A549 (cell line): ENCODE data around the gene PMPCA. TPM values are rescaled to one million over a fixed set of nuclear protein-coding genes. Genes with fewer than 3 reads are reported as not detected.
"Not testable (repeated sequence)": the region's sequence is repeated elsewhere in the genome, so short reads cannot be mapped to it uniquely, and the experiment has no call there.

Source experiments
- ATAC-seq, 2 experiments: fragments of 200-7000 bp in 1 of 2; fragments of >200 bp in 1 of 2; cut with Nextera tagmentation in 1 of 2; cut with Tn5 transposase in 1 of 2; 3 replicates each; pipeline versions ENCODE4 v1.8.0 to v1.9.1; 2018 to 2020; ENCODE audit warnings: mild to moderate bottlenecking in 1 of 2, moderate library complexity in 1 of 2
- CTCF ChIA-PET: fragments of 300-600 bp; sonication (Branson Sonifier 250); formaldehyde crosslinking; extraction: SDS; loops from one replicate; lab custom pipeline; 2021; ENCODE audit warnings: antibody characterized with exemption, inconsistent platforms; lab: Yijun Ruan, JAX
- POLR2A ChIA-PET: fragments of 350-600 bp; formaldehyde crosslinking; extraction: SDS; loops from one replicate; lab custom pipeline; 2021; ENCODE audit warnings: antibody characterized with exemption, inconsistent platforms; lab: Yijun Ruan, JAX
- DNase-seq, 2 experiments: peaks; one replicate each; pipeline versions ENCODE4 v3.0.0 to v3.0.0-alpha.2; 2011 to 2016; ENCODE audit warnings: low read depth in 1 of 2, low spot score in 1 of 2
- FAIRE-seq: peaks from 2 replicates; lab custom pipeline; 2011; peaks lifted over from hg19 to GRCh38; lab: Jason Lieb, UNC
- H3K27ac ChIP-seq, 2 experiments: fragments of >200 bp; sonication (Bioruptor Twin); formaldehyde crosslinking; 3 replicates each; pipeline ENCODE4 v1.5.1; 2016 to 2017
- H3K4me1 ChIP-seq: fragments of >200 bp; sonication (Bioruptor Twin); formaldehyde crosslinking; 3 replicates; pipeline ENCODE4 v1.6.1; 2016
- H3K4me2 ChIP-seq: fragments of >200 bp; sonication (Bioruptor Twin); formaldehyde crosslinking; 3 replicates; pipeline ENCODE4 v1.6.1; 2016
- H3K4me3 ChIP-seq: fragments of >200 bp; sonication (Bioruptor Twin); formaldehyde crosslinking; 3 replicates; pipeline ENCODE4 v1.5.1; 2016
- H3K9me3 ChIP-seq: fragments of >200 bp; sonication (Bioruptor Twin); formaldehyde crosslinking; 3 replicates; pipeline ENCODE4 v1.6.1; 2016
- BHLHE40 ChIP-seq: IDR thresholded peaks from 2 replicates; pipeline ENCODE4 v1.6.1; 2012; ENCODE audit warnings: low read depth, low read length, inconsistent platforms
- CBX8 ChIP-seq: fragments of 200-600 bp; sonication (generic); IDR thresholded peaks from 2 replicates; pipeline ENCODE4 v1.6.1; 2016
- CEBPB ChIP-seq, 2 experiments: fragments of >200 bp in 1 of 2; sonication (Bioruptor Twin) in 1 of 2; formaldehyde crosslinking in 1 of 2; IDR thresholded peaks; 2 replicates each; pipeline ENCODE4 v1.6.1; 2012 to 2016
- FOSB ChIP-seq: fragments of 250-450 bp; sonication (Bioruptor Pico); IDR thresholded peaks from 2 replicates; pipeline ENCODE4 v1.5.0; 2020; ENCODE audit warnings: mild to moderate bottlenecking, moderate library complexity
- JUN ChIP-seq, 2 experiments: fragments of >200 bp; sonication (Bioruptor Twin); formaldehyde crosslinking; IDR thresholded peaks; 2 replicates in 1 of 2; 3 replicates in 1 of 2; pipeline ENCODE4 v1.6.1; 2016 to 2017
- JUNB ChIP-seq: fragments of >200 bp; sonication (Bioruptor Twin); formaldehyde crosslinking; IDR thresholded peaks from 2 replicates; pipeline ENCODE4 v1.6.1; 2016
- KDM1A ChIP-seq: fragments of 200-600 bp; sonication (generic); IDR thresholded peaks from 2 replicates; pipeline ENCODE4 v1.6.1; 2016; ENCODE audit warnings: low read depth, mild to moderate bottlenecking
- MAFK ChIP-seq: fragments of 450-650 bp; IDR thresholded peaks from 2 replicates; pipeline ENCODE4 v1.6.1; 2014; ENCODE audit not compliant: partially characterized antibody
- PHF8 ChIP-seq: fragments of 200-600 bp; sonication (generic); IDR thresholded peaks from 2 replicates; pipeline ENCODE4 v1.6.1; 2016; ENCODE audit warnings: low read depth, mild to moderate bottlenecking, antibody characterized with exemption, moderate library complexity, borderline replicate concordance
- RAD21 ChIP-seq, 2 experiments: fragments of >200 bp in 1 of 2; sonication (Bioruptor Twin) in 1 of 2; formaldehyde crosslinking in 1 of 2; IDR thresholded peaks in 1 of 2; conservative IDR thresholded peaks in 1 of 2; 2 replicates in 1 of 2; 3 replicates in 1 of 2; pipeline ENCODE4 v1.6.1; 2012 to 2018; ENCODE audit warnings: inconsistent platforms in 1 of 2
- RARB ChIP-seq: fragments of 250-450 bp; sonication (Bioruptor Pico); IDR thresholded peaks from 2 replicates; pipeline ENCODE4 v1.8.0; 2021; ENCODE audit warnings: mild to moderate bottlenecking, moderate library complexity
- ZFP36 ChIP-seq: fragments of 450-650 bp; IDR thresholded peaks from 2 replicates; pipeline ENCODE4 v1.6.1; 2014; ENCODE audit warnings: borderline replicate concordance; ENCODE audit not compliant: partially characterized antibody
- WGBS: methylation state at CpG from one replicate; pipeline ENCODE4 v1.1.6; 2017; ENCODE audit errors: missing lambda C conversion rate; 5-methylcytosine and 5-hydroxymethylcytosine counted together
- polyA plus RNA-seq, 4 experiments: library from polyadenylated mRNA; depleted of rRNA in 3 of 4; stranded (reverse); fragments of >200 nt; fragmentation: RNase III in 1 of 4; extraction: RNeasy Plus Mini Kit Qiagen cat#74134 plus additional on column Dnase treatment in 1 of 4; gene quantifications; 2 replicates in 3 of 4; 3 replicates in 1 of 4; pipeline ENCODE4 v1.2.3, GENCODE V29; 2011 to 2017
- TF ChIP-seq, protein P1 (sequence below): IDR thresholded peaks from 2 replicates; pipeline ENCODE4 v1.6.1; 2012; ENCODE audit warnings: low read depth, borderline replicate concordance
- TF ChIP-seq, protein P2 (sequence below): fragments of 450-650 bp; IDR thresholded peaks from 2 replicates; pipeline ENCODE4 v1.6.1; 2014; ENCODE audit warnings: antibody characterized with exemption
- TF ChIP-seq, protein P3 (sequence below): fragments of 250-450 bp; sonication (Bioruptor Pico); IDR thresholded peaks from 2 replicates; pipeline ENCODE4 v1.5.0; 2021; ENCODE audit warnings: mild to moderate bottlenecking, moderate library complexity, borderline replicate concordance

The PMPCA gene
- polyA plus RNA-seq, 2 of the 4 experiments (the other 2 are of a cell fraction): 71.1 to 89.2 TPM

DNA sequence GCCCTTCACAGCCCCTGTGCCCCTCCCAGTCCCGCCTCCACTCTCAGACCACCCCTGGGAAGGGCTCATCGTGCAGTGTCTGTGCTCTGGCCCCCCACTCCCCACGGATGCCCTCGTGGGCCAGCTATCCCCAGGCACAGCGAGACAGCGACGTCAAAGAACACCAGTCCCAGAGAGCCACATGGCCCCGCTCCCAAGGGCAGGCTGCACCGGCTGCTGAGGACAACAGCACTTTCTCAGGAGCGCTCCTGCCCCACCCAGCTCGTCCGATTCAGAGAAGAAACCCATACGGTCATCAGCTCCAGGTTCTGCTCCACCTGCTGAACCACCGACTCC, 5.7 kb upstream of the PMPCA start:
- DNase-seq (no peak), FAIRE-seq (no peak), ATAC-seq (no peak)
- H3K27ac ChIP-seq: no peak overlapping the region
- no peak overlapping the region for H3K4me3 ChIP-seq
- ChIA-PET POLR2A (no interaction called here), CTCF (interaction anchor here (0.9 to 1.3 kb wide), 3 partner anchors 9 to 42 kb away, joined by 3 to 4 read pairs (median 3); partner anchors contain the start of gene DNLZ)
- 87% methylated on average over 14 of the region's 14 CpGs for WGBS
- peaks cover 15% of the 10 kb centered on the region; the same call in 2 of the 3 replicates for H3K4me1 ChIP-seq
- no peak for TF ChIP-seq PHF8
- no peak for TF ChIP-seq FOSB (CRISPR knock-in tag)
- TF ChIP-seq, protein P1, sequence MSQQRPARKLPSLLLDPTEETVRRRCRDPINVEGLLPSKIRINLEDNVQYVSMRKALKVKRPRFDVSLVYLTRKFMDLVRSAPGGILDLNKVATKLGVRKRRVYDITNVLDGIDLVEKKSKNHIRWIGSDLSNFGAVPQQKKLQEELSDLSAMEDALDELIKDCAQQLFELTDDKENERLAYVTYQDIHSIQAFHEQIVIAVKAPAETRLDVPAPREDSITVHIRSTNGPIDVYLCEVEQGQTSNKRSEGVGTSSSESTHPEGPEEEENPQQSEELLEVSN: no peak
- no peak for TF ChIP-seq KDM1A
- no peak for TF ChIP-seq MAFK
- H3K9me3 ChIP-seq: no peaks in the 10 kb centered on the region
- H3K4me2 ChIP-seq: no peak overlapping the region

DNA sequence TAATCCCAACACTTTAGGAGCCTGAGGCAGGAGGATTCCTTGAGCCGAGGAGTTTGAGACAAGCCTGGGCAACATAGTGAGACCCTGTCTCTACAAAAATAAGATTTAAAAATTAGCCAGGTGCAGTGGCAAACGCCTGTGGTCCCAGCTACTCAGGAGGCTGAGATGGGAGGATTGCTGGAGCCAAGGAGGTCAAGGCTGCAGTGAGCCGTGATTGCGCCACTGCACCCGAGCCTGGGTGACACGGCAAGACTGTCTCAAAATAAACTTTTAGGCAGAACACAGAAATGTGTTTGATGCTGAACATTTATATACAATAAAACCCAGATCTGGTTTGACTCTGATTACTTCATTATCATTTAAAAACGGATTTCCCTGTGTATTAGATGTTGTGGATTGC, 5.0 kb upstream of the PMPCA start:
- Histone ChIP-seq H3K9me3 (no peaks in the 10 kb centered on the region), H3K27ac (no peak overlapping the region), H3K4me1 (peaks cover 12% of the 10 kb centered on the region; the same call in 2 of the 3 replicates), H3K4me3 (no peak overlapping the region), H3K4me2 (no peak overlapping the region)
- ChIA-PET POLR2A (no interaction called here), CTCF (interaction anchor here (0.9 to 1.3 kb wide), 2 partner anchors 22 to 35 kb away, joined by 3 to 4 read pairs; no protein-coding TSS in a partner anchor)
- no peak for FAIRE-seq
- ATAC-seq: no peak
- DNase-seq: no peak
- WGBS: 80% methylated on average over 7 of the region's 7 CpGs
- TF ChIP-seq CEBPB (IDR thresholded peaks at IDR 0.05) (peak in 1 of 2 experiments; percentile 35; a peak in 1 of 4 replicates), RAD21 (conservative IDR thresholded peaks at IDR 0.05 in 1 of 2, IDR thresholded peaks at IDR 0.05 in 1 of 2) (no peak)

DNA sequence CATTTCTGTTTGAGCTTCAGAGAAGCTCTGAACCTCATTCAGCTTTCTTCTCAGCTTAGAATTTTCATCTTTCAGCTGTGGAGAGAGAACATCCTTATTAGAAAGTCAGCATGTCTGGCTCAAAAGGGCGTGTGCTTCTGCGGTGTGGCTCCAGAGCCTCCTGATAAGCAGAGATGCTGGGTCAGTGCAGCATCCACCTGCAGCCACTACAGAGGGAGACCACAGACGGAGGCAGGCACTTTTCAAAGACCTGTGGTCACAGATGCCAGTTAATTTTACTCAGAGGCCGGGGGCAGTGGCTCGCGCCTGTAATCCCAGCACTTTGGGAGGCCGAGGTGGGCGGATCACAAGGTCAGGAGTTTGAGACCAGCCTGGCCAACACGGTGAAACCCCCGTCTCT, 4.6 kb upstream of the PMPCA start:
- H3K27ac ChIP-seq, FAIRE-seq, H3K4me2 ChIP-seq, DNase-seq, POLR2A ChIA-PET, H3K4me3 ChIP-seq, ATAC-seq, H3K9me3 ChIP-seq: not testable (repeated sequence)
- H3K4me1 ChIP-seq: peaks cover 10% of the 10 kb centered on the region; the same call in 2 of the 3 replicates
- 89% methylated on average over 10 of the region's 10 CpGs for WGBS
- CTCF ChIA-PET: interaction anchor here (0.9 kb wide), 1 partner anchor 22 kb away, joined by 3 read pairs; no protein-coding TSS in a partner anchor

DNA sequence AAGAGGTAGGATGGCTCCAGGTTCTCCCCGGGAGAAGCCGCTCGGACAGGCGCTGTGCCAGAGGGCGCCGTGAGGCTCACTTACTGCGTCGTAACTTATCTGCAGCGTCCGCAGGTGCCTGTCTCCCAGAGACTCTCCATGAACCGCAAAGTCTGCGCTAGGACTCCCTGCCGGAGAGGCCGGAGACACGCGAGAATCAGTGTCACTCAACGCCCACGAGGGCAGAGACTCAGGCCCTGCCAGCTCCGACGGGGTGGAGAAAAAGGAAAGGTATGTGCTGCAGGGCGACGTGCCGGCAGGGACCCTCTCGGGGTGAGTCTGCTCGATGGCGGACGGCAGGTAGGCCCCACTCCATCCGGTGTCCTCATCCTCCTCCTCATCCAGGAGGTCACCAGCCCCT, 3.4 kb upstream of the PMPCA start:
- FAIRE-seq, H3K27ac ChIP-seq, ATAC-seq, H3K9me3 ChIP-seq, H3K4me3 ChIP-seq, POLR2A ChIA-PET, DNase-seq, H3K4me2 ChIP-seq: not testable (repeated sequence)
- CTCF ChIA-PET: interaction anchor here (0.9 to 1.1 kb wide), 2 partner anchors 17 to 224 kb away, joined by 3 read pairs; no protein-coding TSS in a partner anchor
- WGBS: 92% methylated on average over 26 of the region's 28 CpGs
- H3K4me1 ChIP-seq: peaks cover 19% of the 10 kb centered on the region

DNA sequence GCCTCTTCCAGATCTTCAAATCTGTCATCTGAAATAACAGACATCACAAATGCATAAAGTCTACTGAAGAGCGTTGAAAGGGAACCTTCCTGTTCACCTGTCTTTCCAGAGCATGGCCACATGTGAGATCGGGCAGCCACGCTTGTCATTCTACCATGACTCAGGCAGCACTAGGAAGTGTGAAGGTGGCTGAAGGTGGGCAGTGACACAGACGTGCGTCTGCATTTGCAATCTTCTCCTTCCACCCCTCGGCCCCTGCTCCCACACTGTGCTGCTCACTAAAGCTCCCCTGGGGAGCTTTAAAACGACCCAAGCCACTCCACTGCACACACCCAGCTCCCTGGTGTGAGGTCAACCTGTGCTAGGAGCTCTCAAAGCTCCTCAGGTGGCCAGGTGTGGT, 2.5 kb upstream of the PMPCA start:
- POLR2A ChIA-PET: interaction anchor here (2.5 kb wide), 1 partner anchor 45 kb away, joined by 7 read pairs; the partner anchor contains the start of gene DNLZ
- 87% methylated on average over 7 of the region's 7 CpGs for WGBS
- H3K4me3 ChIP-seq: no peak overlapping the region
- no peak overlapping the region for H3K4me2 ChIP-seq
- peaks cover 19% of the 10 kb centered on the region for H3K4me1 ChIP-seq
- CTCF ChIA-PET: interaction anchor here (1.2 kb wide), 1 partner anchor 16 kb away, joined by 4 read pairs; no protein-coding TSS in a partner anchor
- no peak for TF ChIP-seq KDM1A
- no peak for TF ChIP-seq JUN (IDR thresholded peaks at IDR 0.05)
- no peak for TF ChIP-seq RARB
- TF ChIP-seq CEBPB (IDR thresholded peaks at IDR 0.05): no peak
- no peak for TF ChIP-seq RAD21 (conservative IDR thresholded peaks at IDR 0.05 in 1 of 2, IDR thresholded peaks at IDR 0.05 in 1 of 2)
- TF ChIP-seq, protein P2, sequence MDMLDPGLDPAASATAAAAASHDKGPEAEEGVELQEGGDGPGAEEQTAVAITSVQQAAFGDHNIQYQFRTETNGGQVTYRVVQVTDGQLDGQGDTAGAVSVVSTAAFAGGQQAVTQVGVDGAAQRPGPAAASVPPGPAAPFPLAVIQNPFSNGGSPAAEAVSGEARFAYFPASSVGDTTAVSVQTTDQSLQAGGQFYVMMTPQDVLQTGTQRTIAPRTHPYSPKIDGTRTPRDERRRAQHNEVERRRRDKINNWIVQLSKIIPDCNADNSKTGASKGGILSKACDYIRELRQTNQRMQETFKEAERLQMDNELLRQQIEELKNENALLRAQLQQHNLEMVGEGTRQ: no peak
- TF ChIP-seq JUNB: no peak
- no peak for TF ChIP-seq MAFK
- TF ChIP-seq CBX8: no peak
- no peak for TF ChIP-seq ZFP36
- TF ChIP-seq BHLHE40: no peak
- TF ChIP-seq, protein P3, sequence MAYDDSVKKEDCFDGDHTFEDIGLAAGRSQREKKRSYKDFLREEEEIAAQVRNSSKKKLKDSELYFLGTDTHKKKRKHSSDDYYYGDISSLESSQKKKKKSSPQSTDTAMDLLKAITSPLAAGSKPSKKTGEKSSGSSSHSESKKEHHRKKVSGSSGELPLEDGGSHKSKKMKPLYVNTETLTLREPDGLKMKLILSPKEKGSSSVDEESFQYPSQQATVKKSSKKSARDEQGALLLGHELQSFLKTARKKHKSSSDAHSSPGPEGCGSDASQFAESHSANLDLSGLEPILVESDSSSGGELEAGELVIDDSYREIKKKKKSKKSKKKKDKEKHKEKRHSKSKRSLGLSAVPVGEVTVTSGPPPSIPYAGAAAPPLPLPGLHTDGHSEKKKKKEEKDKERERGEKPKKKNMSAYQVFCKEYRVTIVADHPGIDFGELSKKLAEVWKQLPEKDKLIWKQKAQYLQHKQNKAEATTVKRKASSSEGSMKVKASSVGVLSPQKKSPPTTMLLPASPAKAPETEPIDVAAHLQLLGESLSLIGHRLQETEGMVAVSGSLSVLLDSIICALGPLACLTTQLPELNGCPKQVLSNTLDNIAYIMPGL (CRISPR knock-in tag): no peak
- DNase-seq (no peak), FAIRE-seq (no peak), ATAC-seq (no peak)
- no peak overlapping the region for H3K27ac ChIP-seq
- H3K9me3 ChIP-seq: no peaks in the 10 kb centered on the region
